WI38 (cell line): ENCODE data around the gene ZBTB20.
A peak's percentile ranks its signal among the peaks of the same experiment; 100 is the strongest.

Source experiments
- H3K4me3 ChIP-seq: 2 replicates; pipeline ENCODE4 v1.5.1; 2011; ENCODE audit warnings: low read depth, mild to moderate bottlenecking, control low read depth, low read length
- TF ChIP-seq, protein P1 (sequence below): IDR thresholded peaks from 2 replicates; pipeline ENCODE4 v1.5.1; 2012; ENCODE audit warnings: low read depth, mild to moderate bottlenecking, control low read depth, low read length

The ZBTB20 gene

DNA sequence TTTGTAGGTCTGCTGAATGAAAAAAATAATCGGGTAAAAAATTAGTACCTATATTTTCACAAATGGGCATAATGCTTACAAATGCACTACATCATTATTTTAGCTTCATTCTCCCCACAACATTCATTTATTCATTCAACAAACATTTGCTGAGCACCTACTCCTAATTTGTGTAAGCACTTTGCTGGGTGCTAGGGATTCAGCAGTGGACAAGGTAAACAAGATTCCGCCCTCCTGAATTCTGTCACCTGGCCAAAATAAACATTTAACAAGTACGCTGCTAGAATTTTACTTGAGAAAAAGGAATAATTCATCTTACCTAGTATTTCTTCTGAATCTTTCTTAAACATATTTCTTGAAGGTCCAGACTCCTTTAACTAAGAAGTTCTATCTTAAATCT is 781.2 kb downstream of the ZBTB20 start:
- TF ChIP-seq, protein P1, sequence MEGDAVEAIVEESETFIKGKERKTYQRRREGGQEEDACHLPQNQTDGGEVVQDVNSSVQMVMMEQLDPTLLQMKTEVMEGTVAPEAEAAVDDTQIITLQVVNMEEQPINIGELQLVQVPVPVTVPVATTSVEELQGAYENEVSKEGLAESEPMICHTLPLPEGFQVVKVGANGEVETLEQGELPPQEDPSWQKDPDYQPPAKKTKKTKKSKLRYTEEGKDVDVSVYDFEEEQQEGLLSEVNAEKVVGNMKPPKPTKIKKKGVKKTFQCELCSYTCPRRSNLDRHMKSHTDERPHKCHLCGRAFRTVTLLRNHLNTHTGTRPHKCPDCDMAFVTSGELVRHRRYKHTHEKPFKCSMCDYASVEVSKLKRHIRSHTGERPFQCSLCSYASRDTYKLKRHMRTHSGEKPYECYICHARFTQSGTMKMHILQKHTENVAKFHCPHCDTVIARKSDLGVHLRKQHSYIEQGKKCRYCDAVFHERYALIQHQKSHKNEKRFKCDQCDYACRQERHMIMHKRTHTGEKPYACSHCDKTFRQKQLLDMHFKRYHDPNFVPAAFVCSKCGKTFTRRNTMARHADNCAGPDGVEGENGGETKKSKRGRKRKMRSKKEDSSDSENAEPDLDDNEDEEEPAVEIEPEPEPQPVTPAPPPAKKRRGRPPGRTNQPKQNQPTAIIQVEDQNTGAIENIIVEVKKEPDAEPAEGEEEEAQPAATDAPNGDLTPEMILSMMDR, result no peak
- no peak overlapping the region for H3K4me3 ChIP-seq

DNA sequence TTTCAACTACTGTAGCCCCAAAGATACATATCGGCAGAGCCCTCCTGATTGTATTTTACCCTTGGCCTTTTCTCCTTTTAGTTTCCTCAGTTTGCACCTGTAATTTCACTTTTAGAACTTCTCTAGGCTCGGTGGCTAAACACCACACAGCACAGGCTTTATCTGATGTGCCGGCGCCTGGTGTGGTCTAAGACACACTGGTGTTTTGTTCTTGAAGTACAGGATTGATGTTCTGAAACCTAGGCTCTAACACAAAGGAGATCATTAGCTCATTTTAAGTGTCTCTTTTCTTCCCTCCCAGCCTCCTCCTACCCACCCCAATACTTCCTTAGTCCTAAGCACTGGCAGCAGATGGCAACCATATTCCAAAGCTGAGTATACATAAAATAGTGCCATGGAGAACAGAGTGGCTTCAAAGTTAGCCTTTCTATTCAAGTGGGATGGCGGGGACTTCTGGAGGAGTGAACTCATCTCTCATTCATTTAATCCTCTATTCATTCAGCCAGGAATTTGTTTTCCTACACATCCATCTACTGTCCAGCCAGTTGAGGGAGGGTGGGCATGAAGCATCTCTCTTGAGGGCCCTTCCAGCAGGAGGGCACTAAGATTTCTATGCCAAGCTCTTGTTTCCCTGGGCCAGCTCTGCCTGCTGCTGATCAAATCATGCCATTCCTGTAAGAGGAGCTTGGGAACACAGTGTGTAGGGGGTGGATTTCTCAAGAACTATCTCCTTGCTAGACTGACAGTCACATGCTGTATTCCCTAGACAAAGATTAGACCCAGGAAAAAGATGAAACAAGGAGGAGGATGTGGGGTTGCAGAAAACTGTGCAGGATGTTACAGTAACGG is 782.1 kb downstream of the ZBTB20 start:
- no peak overlapping the region for H3K4me3 ChIP-seq
- TF ChIP-seq, protein P1, result no peak

DNA sequence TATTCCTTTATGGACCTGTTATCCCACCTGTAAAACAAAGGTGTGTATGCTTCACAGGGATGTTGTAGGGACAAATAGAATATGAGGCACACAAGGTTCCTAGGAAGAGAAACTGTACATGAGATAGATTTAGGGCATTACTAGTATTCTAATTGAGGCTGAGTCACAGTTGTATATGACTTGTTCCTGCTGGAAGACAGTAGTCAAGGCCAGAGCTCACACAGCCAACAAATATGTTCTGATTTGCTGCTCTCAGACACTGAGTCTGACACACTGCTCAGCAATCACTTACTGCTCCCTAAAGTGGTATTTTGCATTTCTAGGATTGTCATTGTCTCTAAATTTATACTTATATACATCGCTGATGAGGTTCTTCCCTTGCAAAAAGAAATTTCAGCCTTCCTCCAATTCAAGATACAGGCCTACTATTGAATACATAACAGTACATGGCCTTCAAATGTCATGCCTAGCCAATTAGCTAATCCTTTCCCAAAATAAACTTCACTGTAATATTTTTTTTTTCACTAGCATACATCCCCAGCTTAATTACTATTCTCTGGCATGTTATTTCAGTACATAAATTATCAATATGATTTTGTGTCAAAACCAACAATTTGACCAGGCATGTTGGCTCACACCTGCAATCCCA is 783.4 kb downstream of the ZBTB20 start:
- TF ChIP-seq, protein P1, result no peak
- no peak overlapping the region for H3K4me3 ChIP-seq

DNA sequence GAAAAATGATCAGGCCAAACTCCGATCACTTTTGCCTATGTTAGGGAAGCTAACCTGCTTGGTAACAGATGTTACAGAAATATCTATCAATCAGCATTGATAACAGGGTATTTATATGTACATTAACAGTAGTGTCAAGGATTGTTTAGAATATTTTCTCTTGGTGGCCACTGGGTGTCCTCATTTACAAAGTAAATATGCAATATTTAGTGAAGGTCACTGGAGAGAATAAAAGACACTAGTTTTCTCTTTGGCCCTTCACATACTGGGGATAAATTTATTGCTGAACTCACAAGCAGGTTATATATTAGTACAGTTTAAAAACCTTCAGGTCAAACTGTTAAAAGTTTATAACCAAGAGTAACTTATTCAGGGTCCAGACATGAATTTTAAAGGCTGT is 784.3 kb downstream of the ZBTB20 start:
- TF ChIP-seq, protein P1, result 0 out of 2 replicates have a peak, but pooled peaks have one; percentile 1
- H3K4me3 ChIP-seq, result no peak overlapping the region

DNA sequence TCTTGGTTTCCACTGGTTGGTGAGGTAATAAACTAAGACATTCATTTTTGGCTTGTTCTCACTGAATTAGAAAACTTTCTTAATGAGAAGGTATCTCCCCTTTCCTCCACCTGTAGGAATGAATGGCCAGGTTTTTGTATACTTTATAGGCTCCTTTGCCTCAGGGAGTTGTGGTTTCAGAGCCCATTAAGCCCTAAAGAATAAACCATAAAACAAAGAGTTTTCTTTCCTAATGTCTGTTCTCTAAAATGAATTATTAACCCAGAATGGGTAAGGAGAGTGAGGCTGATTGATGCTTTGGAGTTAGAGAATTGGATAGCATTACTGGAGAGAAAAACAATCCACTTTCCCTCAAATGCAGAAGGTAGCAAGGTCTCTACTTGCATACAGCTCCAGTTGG is 785.7 kb downstream of the ZBTB20 start:
- H3K4me3 ChIP-seq, result no peak overlapping the region
- TF ChIP-seq, protein P1, result no peak

DNA sequence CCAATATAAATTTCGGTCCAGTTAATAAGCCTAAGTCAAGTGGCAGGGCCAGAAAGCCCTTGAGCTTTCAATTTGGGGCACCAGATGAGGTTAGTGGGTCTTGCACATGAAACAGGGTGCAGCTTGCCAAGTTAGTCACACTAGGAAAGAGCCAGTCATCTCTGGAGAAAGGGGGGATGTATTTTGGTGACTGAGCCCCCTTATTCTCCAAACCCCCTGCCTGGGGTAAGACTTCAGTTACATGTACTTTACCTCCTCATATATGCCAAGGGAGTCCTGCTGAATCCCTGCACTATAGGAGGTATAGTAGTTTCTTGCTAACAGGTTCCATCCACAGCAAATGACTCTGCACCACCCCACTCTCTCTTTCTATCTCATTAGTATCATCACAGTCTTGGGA is 790.6 kb downstream of the ZBTB20 start:
- TF ChIP-seq, protein P1, result no peak
- H3K4me3 ChIP-seq, result no peak overlapping the region

DNA sequence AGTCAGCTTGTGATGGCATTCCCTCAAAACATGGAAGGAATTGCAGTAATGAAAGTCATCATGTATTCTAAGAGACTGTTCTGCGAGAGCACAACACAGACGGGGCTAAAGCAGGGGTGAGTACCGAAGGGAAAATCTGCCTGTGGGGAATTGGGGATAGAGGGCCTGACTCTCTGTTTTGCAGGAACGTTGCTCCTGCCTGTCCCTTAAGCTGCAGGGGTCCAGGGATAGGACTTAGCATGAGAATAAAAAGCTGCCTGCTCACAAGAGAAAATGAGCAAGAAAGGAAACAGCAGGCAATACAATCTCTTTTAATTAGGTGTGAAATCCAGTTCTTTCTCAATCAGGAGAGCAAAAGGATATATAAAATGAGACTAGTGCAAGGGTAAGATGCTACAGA is 791.0 kb downstream of the ZBTB20 start:
- H3K4me3 ChIP-seq, result no peak overlapping the region

More for the DNA sequence above, 791.0 kb downstream of the ZBTB20 start:
- TF ChIP-seq, protein P1, result no peak
